CD14-positive monocyte (primary cell): ENCODE measurements around the gene LRRC8E. TPM values are rescaled to one million over a fixed set of nuclear protein-coding genes. Genes with fewer than 3 reads are reported as not detected.

Experiments used
- DNase-seq, 3 donors: peaks; one replicate each; pipeline ENCODE4 v3.0.0-alpha.2; 2011 to 2022
- H2AFZ ChIP-seq: 2 replicates; pipeline ENCODE4 v1.6.0; 2012; ENCODE audit warnings: mild to moderate bottlenecking, low read depth, low read length, inconsistent platforms; ENCODE audit not compliant: insufficient read depth, poor library complexity, severe bottlenecking
- H3K27ac ChIP-seq, 2 donors: 1 replicate in 1 of 2; 2 replicates in 1 of 2; pipeline ENCODE4 v1.5.1; 2012 to 2013; ENCODE audit warnings: low read length in 2 of 2, control low read depth in 1 of 2, inconsistent platforms in 1 of 2, low read depth in 1 of 2, mild to moderate bottlenecking in 1 of 2
- H3K27me3 ChIP-seq, 2 donors: one replicate each; pipeline versions ENCODE4 v1.6.0 to v1.6.1; 2011 to 2013; ENCODE audit warnings: low read length in 2 of 2; ENCODE audit not compliant: control insufficient read depth in 2 of 2, insufficient read depth in 2 of 2
- H3K36me3 ChIP-seq, 2 donors: replicated peaks in 1 of 2; 1 replicate in 1 of 2; 2 replicates in 1 of 2; pipeline versions ENCODE4 v1.5.1 to v1.6.1; 2012 to 2013; ENCODE audit warnings: low read length in 2 of 2, control low read depth in 1 of 2, inconsistent platforms in 1 of 2, mild to moderate bottlenecking in 1 of 2; ENCODE audit not compliant: insufficient read depth in 2 of 2, control insufficient read depth in 1 of 2
- H3K4me1 ChIP-seq, 2 donors: 1 replicate in 1 of 2; 2 replicates in 1 of 2; pipeline versions ENCODE4 v1.5.1 to v1.6.1; 2012 to 2013; ENCODE audit warnings: low read length in 2 of 2, control low read depth in 1 of 2, inconsistent platforms in 1 of 2, mild to moderate bottlenecking in 1 of 2, moderate library complexity in 1 of 2; ENCODE audit not compliant: insufficient read depth in 2 of 2, control insufficient read depth in 1 of 2
- H3K4me2 ChIP-seq: replicated peaks from 2 replicates; pipeline ENCODE3; 2012; ENCODE audit warnings: low read length, moderate library complexity, mild to moderate bottlenecking; ENCODE audit not compliant: poor library complexity, severe bottlenecking; ENCODE audit errors: extremely low read depth
- H3K4me3 ChIP-seq, 3 experiments: fragments of 200-600 bp in 1 of 3; sonication (generic) in 1 of 3; replicated peaks in 1 of 3; 1 replicate in 2 of 3; 2 replicates in 1 of 3; pipeline ENCODE4 v1.5.1; 2011 to 2013; ENCODE audit warnings: low read length in 3 of 3, mild to moderate bottlenecking in 3 of 3, control low read depth in 2 of 3, low read depth in 2 of 3, inconsistent platforms in 1 of 3, moderate library complexity in 1 of 3
- H3K79me2 ChIP-seq: 2 replicates; pipeline ENCODE4 v1.6.0; 2012; ENCODE audit warnings: mild to moderate bottlenecking, control low read depth, inconsistent platforms, low read length, moderate library complexity; ENCODE audit not compliant: insufficient read depth
- H3K9ac ChIP-seq: 2 replicates; pipeline ENCODE4 v1.6.0; 2017; ENCODE audit warnings: low read length, mild to moderate bottlenecking; ENCODE audit not compliant: insufficient read depth, poor library complexity, severe bottlenecking
- H3K9me3 ChIP-seq, 2 donors: replicated peaks in 1 of 2; 1 replicate in 1 of 2; 2 replicates in 1 of 2; pipeline versions ENCODE4 v1.5.1 to v1.6.1; 2012 to 2013; ENCODE audit warnings: low read length in 2 of 2, control low read depth in 1 of 2; ENCODE audit not compliant: control insufficient read depth in 1 of 2, insufficient read depth in 1 of 2
- H4K20me1 ChIP-seq: 2 replicates; pipeline ENCODE4 v1.6.0; 2012; ENCODE audit warnings: mild to moderate bottlenecking, low read length, control low read depth, moderate library complexity; ENCODE audit not compliant: insufficient read depth
- H3K27ac Mint-ChIP-seq, 7 donors: one replicate each; pipeline ENCODE4 v1.8.0; 2020; ENCODE audit warnings: mild to moderate bottlenecking in 7 of 7, mixed read lengths in 7 of 7, moderate library complexity in 6 of 7, inconsistent platforms in 2 of 7
- H3K27me3 Mint-ChIP-seq, 3 donors: one replicate each; pipeline ENCODE4 v1.8.0; 2021 to 2022; ENCODE audit warnings: low read depth in 3 of 3, mild to moderate bottlenecking in 3 of 3, mixed read lengths in 3 of 3, moderate library complexity in 3 of 3, inconsistent platforms in 1 of 3
- H3K36me3 Mint-ChIP-seq, 2 donors: one replicate each; pipeline ENCODE4 v1.8.0; 2020; ENCODE audit warnings: mixed read lengths in 2 of 2, inconsistent platforms in 1 of 2, mild to moderate bottlenecking in 1 of 2
- H3K4me1 Mint-ChIP-seq: one replicate; pipeline ENCODE4 v1.8.0; 2020; ENCODE audit warnings: mild to moderate bottlenecking, mixed read lengths
- H3K4me3 Mint-ChIP-seq, 2 donors: one replicate each; pipeline ENCODE4 v1.8.0; 2020; ENCODE audit warnings: mild to moderate bottlenecking in 2 of 2, mixed read lengths in 2 of 2, moderate library complexity in 1 of 2
- H3K9me3 Mint-ChIP-seq, 7 donors: one replicate each; pipeline ENCODE4 v1.8.0; 2020 to 2022; ENCODE audit warnings: mixed read lengths in 7 of 7, mild to moderate bottlenecking in 6 of 7, moderate library complexity in 6 of 7, inconsistent platforms in 2 of 7
- CTCF ChIP-seq: fragments of 200-600 bp; IDR thresholded peaks from one replicate; pipeline ENCODE4 v1.8.0; 2022; ENCODE audit warnings: antibody characterized with exemption, mild to moderate bottlenecking
- WGBS: methylation state at CpG from one replicate; pipeline ENCODE4 v1.1.5; 2013; ENCODE audit warnings: missing lambda C conversion rate; ENCODE audit not compliant: insufficient coverage; 5-methylcytosine and 5-hydroxymethylcytosine counted together
- intact Hi-C, 2 donors: fragments of 100-400 bp; cut with micrococcal nuclease; formaldehyde crosslinking; loops; one replicate each; pipeline versions ENCODE4 v1.15.0 to v1.15.1; 2023
- polyA plus RNA-seq, 3 donors: library from polyadenylated mRNA; depleted of rRNA in 1 of 3; unstranded in 2 of 3; stranded (reverse) in 1 of 3; fragments of 300-500 nt in 2 of 3; fragments of >200 nt in 1 of 3; fragmentation: Illumina TruSeq in 2 of 3; gene quantifications; 1 replicate in 2 of 3; 2 replicates in 1 of 3; pipeline ENCODE4 v1.2.3, GENCODE V29; 2012 to 2021

Gene LRRC8E
- polyA plus RNA-seq, 3 donors: not detected

DNA sequence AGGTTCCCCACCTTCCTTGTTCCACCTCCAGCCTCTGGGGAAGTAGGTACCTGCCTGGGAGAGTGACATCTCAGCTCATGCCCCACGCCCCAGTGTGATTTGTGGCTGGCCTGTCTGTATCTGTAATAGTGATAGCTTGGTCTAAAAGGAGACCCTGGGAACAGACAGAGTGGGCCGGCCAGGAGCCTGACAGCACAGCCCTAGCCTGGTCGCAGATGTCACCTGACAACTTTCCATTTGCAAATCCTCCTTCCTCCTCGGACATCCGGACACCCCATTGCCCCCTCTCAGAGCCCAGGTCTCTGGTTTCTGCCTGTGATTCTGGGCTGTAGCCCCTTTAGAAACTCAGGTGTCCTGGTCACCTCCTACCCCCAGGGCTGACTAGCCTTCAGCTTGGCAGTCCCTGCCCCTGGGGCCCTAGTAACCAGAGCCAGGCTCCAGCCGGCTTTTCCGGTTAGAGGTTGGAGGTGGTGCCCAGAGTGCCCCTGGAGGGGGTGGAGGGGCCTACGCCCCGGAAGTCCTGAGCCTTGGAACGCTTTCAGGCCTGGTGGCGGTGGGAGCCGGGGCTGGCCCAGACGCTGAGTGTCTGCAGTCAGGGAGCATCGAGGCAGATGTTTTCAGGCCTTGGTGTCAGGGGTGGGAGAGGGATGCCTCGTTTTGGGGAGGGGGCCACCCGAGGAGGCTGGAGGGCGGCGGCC is 6.5 kb downstream of the LRRC8E start:
- Histone ChIP-seq H2AFZ (no peak overlapping the region), H3K36me3 (no peaks in the 10 kb centered on the region), H3K27ac (no peak overlapping the region), H3K4me1 (no peaks in the 10 kb centered on the region), H3K9me3 (no peaks in the 10 kb centered on the region), H3K4me2 (no peak overlapping the region), H3K9ac (no peak overlapping the region), H3K4me3 (no peak overlapping the region), H4K20me1 (no peaks in the 10 kb centered on the region), H3K79me2 (no peaks in the 10 kb centered on the region), H3K27me3 (peaks cover 0 to 8% of the 10 kb centered on the region in 2 donors)
- WGBS: 71% methylated on average over 15 of the region's 18 CpGs
- TF ChIP-seq CTCF: no peak
- no peak overlapping the region for H3K4me3 Mint-ChIP-seq
- no peaks in the 10 kb centered on the region for H3K9me3 Mint-ChIP-seq
- no peak for DNase-seq
- H3K27ac Mint-ChIP-seq: no peak overlapping the region
- no peaks in the 10 kb centered on the region for H3K36me3 Mint-ChIP-seq
- H3K4me1 Mint-ChIP-seq: peaks cover 3% of the 10 kb centered on the region
- peaks cover 25 to 43% (median 30%) of the 10 kb centered on the region in 3 donors for H3K27me3 Mint-ChIP-seq
- intact Hi-C loops: no loop called here

DNA sequence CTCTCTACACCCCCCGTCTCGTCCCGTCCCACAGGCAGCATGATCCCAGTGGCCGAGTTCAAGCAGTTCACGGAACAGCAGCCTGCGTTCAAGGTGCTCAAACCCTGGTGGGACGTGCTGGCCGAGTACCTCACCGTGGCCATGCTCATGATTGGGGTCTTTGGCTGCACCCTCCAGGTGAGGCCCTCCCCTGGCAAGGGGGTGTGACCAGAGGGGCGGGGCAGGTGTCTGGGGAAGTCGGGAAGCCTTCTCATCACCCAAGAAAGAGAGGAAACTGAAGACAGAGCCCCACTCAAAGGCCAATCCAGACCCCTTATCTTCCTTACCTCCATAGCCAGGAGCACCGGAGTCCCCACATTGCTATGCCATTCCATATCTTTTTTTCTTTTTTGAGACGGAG is 7.3 kb downstream of the LRRC8E start:
- Histone ChIP-seq H3K36me3 (no peaks in the 10 kb centered on the region), H3K27me3 (peaks cover 0 to 8% of the 10 kb centered on the region in 2 donors), H3K4me2 (no peak overlapping the region), H3K4me1 (no peaks in the 10 kb centered on the region), H3K79me2 (no peaks in the 10 kb centered on the region), H3K4me3 (no peak overlapping the region), H4K20me1 (no peaks in the 10 kb centered on the region), H3K27ac (no peak overlapping the region), H3K9me3 (no peaks in the 10 kb centered on the region), H3K9ac (no peak overlapping the region), H2AFZ (no peak overlapping the region)
- Mint-ChIP-seq H3K27ac (no peak overlapping the region), H3K4me3 (no peak overlapping the region), H3K4me1 (peaks cover 3% of the 10 kb centered on the region), H3K36me3 (no peaks in the 10 kb centered on the region), H3K27me3 (peaks cover 24 to 35% (median 25%) of the 10 kb centered on the region in 3 donors), H3K9me3 (no peaks in the 10 kb centered on the region)
- no peak for DNase-seq
- 88% methylated on average over 12 of the region's 13 CpGs for WGBS
- intact Hi-C loops: no loop called here
- TF ChIP-seq CTCF: no peak
